Loucy (cell line): ENCODE measurements around the gene ADCY2.

ENCODE experiments used
- CTCF ChIP-seq: fragments of 200-600 bp; sonication (generic); conservative IDR thresholded peaks from 2 replicates; pipeline ENCODE4 v1.5.1; 2014; ENCODE audit warnings: mild to moderate bottlenecking, antibody characterized with exemption, low read length
- EZH2phosphoT487 ChIP-seq: fragments of 200-600 bp; IDR thresholded peaks from 2 replicates; pipeline ENCODE4 v1.6.1; 2018; ENCODE audit warnings: antibody characterized with exemption, mild to moderate bottlenecking, moderate library complexity, borderline replicate concordance

DNA sequence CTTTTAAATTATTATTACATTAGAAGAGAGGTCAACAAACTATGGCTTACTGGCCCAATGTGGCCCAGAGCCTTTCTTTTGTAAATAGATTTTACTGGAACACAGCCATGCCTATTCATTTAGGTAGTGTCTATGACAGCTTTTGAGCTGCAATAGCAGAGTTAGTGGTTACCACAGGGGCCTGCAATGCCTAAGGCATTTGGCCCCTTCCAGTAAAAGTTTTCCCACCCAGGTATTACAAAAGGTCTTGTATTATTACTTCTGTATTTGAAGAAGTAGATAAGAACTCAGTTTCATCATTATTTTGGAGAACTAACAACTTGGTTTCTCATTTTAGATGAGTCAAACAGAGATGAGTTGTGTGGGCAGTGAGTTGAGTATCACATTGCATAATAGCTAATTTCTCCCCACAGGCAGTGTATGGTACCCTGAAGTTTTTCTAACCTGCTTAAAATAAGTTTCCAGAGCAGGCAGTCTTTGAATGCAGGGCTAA lies 482.5 kb downstream of the ADCY2 start:
- no peak for TF ChIP-seq CTCF
- no peak for TF ChIP-seq EZH2phosphoT487
